Measurements from ENCODE around the gene ACVR1. TPM values are rescaled to one million over a fixed set of nuclear protein-coding genes. Genes with fewer than 3 reads are reported as not detected.
"Not testable (repeated sequence)": the region's sequence is repeated elsewhere in the genome, so short reads cannot be mapped to it uniquely, and the experiment has no call there.

Gene ACVR1
- total RNA-seq, 1 experiment from 2014 or later = 11.4 TPM

DNA sequence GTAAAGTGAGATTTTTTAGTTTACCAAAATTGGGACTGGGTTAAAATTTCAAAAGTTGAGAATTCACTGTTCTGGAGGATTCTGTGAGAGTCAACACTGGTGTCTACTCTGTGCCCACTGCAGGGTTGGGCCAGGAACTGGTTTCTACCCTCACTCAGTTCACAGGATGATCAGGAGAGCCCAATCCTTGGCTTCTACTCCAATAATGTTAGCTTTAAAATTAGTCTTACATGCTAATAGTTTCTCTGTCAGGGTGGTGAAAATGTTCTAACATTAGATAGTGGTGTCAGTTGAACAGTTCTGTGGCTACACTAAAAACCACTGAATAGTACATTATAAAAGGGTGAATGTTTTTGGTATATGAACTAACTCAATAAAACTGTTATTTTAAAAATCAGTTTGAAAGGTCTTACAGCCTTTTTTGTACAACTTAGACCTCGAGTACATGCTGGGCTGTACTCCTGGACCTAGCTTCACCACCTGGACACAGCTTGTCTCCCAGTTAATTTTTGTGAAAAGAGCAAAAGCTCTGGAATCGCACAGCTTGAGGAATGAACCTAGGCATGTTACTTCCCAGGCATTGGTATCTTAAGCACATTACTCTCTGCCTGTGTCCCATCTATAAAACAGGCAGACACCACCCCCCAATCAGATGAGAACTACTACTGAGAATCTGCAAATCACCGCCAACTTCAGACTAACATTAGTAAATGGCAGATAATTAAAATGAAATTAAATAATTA, 44.4 kb downstream of the ACVR1 start:
- no peak for DNase-seq (ENCODE audit: extremely low read depth, low read depth)

DNA sequence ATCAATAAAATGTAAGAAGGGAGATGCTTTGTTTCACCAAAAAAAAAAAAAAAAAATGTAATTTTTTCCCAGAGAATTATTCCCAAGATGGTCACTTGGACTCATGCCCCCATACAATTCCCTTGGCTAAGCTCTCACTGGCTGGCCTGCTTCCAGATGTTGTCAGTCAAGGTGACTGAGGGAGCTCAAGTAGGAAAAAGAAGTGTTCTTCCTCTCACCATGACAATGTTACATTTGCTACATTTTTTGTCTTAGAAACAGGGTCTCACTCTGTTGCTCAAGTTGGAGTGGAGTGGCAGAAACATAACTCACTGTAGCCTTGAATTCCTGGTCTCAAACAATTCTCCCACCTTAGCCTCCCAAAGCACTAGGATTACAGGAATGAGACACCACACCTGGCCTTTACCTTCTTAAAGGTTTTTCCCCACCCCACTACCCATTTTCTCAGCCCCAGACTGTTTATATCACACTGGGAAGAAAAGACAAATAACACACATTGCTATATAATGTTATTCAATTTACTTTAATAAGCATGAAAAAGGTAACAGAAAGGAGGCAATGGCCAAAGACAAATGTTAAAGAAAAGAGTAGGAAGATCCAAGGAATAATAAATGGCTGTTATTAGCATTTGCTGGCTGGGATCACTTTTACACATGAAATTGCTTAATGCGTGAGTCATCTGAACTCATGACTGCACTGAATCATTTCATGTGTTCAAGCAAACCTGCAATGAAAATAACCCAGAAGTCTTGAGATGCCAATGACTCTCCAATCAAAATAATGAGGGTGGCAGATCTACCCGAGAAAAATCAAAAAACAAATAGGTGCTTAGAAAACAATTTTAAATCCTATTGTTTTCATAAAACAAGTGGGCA, 45.2 kb downstream of the ACVR1 start:
- DNase-seq (ENCODE audit: extremely low read depth, low read depth) = peak; percentile 85

DNA sequence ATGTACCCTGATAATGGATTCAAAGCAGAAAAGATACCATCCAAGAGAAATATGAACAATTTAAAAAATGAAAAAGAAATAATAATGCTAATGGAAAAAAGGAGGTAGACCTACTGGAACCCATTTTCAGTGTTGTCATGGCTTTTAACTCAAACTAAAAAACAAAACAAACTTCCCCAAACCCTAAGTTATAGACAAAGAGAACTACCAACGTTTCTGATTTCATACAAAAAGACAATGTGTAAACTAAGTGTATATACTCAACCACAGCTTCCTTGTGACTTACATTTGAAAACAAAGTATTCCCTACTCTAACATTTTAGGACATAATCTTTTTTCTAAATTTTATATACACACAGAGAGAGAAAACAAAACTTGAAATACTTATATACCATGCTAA, 45.9 kb downstream of the ACVR1 start:
- DNase-seq (ENCODE audit: extremely low read depth, low read depth) = no peak

DNA sequence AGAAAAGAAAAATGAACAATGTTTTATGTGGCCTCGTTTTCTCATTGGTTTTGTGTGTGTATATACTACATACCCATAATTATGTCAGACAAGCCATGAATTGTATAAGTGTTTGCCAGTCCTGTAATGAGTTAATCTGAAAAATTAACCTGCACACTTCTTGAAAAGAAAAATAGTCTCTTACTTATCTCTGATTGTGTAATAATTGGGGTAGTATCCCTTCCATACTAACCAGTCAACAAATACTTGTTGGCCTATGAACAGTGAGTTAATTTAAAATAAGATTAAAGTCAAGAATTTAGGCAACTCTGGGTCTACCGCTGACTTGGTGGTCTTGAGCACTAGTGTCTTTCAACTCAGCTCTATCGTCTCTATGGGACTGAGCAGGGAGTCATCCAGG, 48.8 kb downstream of the ACVR1 start:
- no peak for DNase-seq (ENCODE audit: extremely low read depth, low read depth)

DNA sequence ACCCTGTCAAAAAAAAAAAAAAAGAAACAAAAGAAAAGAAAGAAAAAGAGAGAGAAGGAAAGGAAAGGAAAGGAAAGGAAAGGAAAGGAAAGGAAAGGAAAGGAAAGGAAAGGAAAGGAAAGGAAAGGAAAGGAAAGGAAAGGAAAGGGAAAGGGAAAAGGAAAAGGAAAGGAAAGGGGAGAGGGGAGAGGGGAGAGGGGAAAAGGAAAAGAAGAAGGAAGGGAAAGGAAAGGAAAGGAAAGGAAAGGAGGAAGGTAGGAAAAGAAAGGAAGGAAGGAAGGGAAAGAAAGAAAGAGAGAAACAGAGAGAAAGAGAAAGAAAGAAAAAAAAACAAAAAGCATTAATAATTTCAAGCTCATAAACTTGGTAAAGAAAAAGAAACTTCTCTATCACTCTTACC, 49.5 kb downstream of the ACVR1 start:
- DNase-seq (ENCODE audit: extremely low read depth, low read depth) = not testable (repeated sequence)

DNA sequence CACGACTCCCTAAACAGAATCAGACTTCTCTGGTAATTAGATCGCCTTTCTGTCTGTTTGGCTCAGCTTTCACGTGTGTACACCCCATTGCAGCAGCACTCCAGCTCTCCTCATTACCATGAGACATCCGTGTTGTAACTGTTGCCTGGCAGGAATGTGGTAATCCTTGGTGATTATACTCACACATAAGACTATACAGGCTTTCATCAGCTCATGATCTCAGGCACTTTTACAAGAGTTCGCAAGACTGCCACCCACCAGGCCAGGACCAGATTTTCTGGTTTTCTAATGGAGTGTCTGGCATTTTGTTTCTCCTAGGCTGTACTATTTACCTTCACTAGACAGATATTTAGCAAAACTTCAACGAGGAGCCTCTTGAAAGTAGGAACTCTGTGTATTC, 50.2 kb downstream of the ACVR1 start:
- no peak for DNase-seq (ENCODE audit: extremely low read depth, low read depth)

DNA sequence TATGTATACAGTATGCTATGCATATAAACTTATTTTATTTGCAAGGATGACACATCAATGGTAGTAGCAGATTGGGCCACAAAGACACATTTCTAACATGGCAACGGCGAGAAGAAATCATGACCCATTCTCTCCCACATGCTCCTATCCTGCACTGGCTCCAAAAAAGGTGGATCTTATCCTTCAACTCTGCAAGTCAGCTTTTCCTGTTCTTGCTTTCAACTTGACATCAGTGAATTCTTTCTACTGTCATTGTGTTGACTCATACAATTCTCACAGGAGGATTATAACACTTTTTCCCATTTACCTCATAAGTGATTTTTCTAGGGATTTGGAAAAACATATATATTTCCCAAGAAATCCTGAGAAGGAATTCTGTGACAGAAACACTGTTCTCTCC, 53.1 kb downstream of the ACVR1 start:
- no peak for DNase-seq (ENCODE audit: extremely low read depth, low read depth)

DNA sequence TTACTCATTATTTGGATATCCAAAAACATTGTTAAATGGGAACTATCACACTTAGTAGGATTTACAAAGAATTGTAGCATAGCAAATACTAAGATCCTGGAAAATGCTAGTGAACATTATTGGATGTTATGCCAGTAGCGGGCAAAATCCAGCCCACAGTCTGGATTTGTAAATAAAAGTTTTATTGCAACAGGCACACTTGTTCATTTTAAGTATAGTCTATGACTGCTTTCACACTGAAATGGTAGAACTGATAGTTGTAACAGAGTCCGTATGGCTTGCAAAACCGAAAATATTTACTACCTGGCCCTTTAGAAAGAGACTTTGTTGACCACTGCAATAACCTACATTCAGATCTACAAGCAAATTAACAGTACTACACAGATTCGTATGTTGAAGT, 53.6 kb downstream of the ACVR1 start:
- no peak for DNase-seq (ENCODE audit: extremely low read depth, low read depth)

DNA sequence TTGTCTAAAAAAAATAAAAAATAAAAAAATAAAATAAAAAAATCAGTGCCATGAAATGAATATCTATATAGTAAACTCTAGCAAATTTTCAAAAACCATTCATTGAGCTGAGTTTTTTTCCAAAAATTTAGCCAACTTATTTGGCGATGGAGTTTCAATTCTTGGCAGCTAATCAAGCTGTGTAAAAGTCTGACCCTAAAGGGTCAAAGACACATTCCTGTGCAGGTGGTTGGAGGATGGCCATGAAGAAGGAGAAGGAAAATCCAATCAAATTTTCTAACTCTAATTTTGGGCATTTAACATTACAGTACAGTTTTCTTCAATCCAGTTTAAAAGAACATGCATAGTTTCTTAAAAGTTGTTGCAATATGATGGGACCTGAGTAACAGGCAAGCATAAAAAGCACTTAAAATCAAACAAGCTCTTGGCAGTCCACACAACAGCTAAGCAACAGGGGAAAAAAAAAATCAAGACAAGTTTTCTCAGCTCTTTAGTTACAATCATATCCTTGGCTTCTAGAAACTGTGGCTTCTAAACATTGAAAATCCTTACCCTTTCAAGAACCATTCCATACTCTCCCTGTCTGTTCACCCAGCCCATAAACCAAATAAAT, 54.5 kb downstream of the ACVR1 start:
- no peak for DNase-seq (ENCODE audit: extremely low read depth, low read depth)

DNA sequence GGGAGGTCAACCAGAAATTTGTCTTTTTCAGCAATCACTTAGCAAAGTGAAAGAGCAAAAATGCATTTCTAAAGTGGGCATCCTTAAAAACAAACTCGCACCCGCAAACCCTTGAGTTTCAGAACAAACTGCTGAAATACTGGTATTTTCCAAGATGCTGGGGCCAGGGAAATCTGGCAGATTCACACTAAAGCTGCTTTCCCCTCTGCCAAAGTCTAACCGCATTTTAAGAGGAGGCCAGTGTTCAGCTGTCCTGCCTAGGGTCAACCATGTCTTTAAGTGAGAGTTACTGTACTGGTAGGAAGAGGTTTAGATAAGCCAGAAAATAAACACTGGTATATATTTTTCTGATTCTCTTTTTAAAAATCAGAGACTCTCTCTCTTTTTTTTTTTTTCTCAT, 55.9 kb downstream of the ACVR1 start:
- no peak for DNase-seq (ENCODE audit: extremely low read depth, low read depth)

DNA sequence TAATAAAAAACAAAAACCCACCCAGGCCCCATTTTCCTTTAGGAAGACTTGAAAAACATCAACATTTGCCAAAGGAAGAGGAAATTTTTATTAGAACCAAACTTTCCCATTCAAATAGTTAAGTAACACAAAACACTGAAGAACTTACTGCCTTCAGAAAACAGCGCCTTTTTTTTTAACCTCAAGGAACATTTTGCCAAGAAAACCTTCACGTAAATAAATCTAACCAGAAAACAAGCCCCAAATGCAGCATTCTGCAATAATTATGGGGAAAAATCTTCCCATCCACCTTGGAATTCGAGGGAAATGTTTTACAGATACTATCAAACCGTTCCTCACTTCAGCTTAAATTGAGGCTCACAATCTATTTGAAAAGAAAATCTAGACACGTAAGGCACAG, 56.4 kb downstream of the ACVR1 start:
- DNase-seq (ENCODE audit: extremely low read depth, low read depth) = no peak

DNA sequence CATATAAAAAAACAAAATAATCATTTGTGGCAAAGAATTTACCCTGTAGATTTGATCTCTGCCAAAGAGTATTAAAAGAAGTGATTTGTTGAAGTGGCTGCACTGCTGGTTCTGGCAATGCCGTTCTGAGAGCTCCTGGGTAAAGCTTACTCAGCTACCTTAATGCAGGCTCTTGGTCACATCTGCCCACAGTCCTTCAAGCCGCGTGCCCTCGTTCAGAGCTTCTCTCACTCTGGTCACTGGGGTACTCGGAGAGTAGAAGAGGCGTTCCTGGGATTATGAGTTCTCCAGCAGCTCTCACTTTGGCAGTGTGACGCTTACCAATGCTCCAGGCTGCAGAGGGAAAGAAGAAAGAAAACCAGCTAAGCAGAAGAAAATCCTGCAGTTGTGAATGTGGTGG, 57.9 kb downstream of the ACVR1 start:
- DNase-seq (ENCODE audit: extremely low read depth, low read depth) = no peak

DNA sequence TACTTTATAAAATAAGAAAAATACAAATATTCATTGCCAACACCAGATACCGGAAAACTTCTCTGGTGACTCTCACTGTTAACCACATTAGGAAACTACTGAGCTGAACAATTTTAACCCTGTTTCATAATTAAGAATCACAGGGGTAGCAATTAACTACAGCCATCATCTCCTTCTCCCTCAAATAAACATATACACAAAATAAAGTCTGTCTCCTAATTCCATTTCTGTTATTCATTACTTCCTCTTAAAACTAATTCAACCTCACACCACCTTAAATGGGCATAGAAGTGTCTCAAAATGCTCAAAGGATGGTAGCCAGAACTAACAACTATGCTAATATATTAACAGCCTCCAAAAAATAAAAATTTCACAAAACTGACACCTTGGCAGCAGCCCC, 60.7 kb downstream of the ACVR1 start:
- DNase-seq (ENCODE audit: extremely low read depth, low read depth) = no peak

DNA sequence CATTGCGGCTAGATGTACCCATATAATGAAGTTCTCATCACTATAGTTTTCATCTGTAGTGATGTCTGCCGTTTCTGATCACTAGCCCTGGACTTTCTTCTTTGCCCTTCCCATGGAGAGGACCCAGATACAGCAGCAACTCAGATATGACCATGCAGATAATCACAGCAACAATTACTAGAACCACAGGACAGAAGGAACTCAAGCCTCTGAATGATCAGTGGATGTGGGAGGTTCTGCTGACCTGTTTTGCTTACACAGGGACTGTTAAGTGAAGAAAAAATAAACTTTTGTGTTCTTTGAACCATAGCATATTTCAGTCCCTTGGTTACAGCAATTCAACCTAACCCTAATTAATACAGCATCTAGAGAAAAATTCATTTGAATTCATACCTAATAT, 62.7 kb downstream of the ACVR1 start:
- no peak for DNase-seq (ENCODE audit: extremely low read depth, low read depth)

DNA sequence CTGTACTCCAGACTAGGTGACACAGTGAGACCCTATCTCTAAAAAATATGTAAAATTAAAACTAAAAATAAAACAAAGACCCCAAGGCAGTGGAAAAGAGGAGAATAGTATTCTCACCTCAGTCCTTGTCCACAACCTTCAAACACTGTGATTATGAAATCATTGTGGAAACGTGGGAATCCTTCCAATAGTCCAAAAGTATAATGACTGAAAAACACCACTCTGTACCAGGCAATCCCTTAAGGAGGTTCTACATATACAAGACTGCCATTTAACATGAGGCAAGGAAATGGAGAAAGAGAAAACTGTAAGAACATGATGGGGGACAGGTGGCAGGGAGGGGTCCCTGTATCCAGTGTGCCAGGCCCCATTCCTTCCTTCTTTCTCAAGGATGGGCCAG, 66.1 kb downstream of the ACVR1 start:
- DNase-seq (ENCODE audit: extremely low read depth, low read depth) = no peak

DNA sequence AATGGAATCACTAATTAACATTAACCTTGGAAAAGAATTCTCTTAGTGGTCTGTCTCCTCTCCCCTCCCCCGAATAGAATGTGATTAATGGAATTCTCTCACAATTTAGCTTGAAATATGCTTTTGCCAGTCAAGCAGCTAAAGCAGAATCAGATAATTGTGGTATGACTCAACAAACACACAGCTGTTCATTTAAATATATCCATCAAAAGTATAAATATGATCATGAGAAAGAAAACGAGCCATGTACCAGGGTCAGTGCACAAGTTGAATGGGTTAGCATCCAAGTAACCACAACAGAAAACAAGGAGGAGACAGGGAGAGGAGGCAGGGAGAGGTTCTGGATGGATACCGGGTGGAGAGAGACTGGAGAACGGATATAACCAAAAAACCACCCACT, 66.9 kb downstream of the ACVR1 start:
- DNase-seq (ENCODE audit: extremely low read depth, low read depth) = no peak

DNA sequence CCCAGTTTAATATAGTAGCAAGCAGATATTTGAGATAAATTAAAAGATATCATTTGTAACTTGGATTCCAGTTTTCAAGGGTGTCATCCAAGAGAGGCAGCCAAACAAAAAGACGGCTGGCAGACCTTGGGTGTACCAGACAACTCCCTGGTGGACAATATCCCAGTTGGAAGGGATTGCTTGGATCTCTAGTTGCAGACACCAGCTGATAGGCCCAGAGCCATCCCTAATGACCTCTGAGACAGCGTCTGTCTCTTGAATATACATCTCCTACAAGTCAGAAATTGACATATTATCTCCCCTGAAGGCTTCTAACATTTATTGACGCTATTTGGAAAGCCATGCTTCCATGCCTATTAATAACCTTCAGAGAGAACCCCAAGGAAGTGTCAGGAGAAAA, 67.7 kb downstream of the ACVR1 start:
- DNase-seq (ENCODE audit: extremely low read depth, low read depth) = no peak

DNA sequence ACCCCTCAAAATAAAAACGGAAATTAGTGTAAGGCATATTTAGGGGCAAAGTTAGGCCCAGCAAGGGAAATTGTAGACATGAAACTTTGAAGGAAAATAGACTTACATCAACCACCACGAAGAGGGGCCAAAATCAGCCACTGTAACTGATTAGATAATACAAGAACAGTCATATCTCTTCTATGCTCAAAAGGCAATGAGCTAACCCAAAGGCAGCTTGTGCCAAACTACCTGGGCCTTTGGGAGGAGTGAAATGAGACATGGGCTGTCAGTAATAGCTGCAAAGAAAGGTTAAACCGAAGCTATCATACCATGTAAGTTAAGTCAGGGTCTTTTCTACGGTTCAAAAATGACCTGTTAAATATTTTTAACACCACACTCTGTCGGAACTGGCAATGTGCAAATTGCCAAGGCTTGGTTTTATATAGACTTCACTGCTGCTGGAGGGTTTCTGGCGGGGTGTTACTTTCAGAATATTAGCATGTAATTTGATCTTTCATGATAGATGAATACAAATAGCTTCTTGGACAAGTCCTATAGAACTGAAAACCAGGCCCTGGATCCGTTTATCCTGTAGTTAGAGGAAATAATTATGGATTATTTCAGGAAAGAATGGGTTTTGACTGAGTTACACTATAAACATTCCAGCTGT, 69.6 kb downstream of the ACVR1 start:
- no peak for DNase-seq (ENCODE audit: extremely low read depth, low read depth)

DNA sequence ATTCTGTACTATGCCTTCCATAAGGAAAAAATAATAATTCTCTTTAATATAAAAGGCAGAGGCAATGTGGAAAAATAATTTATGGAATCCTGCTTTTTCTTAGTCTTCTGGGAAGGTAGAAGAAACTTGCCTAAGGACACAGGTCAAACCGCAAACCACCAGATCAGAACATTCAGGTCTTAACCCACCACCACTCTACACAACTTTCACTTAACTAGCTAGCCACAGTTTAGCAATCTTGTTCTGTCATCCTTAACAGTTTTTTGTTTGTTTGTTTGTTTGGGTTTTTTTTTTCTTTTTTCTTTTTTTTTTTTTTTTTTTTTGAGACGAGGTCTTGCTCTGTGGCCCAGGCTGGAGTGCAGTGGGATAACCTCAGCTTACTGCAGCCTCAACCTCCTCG, 70.6 kb downstream of the ACVR1 start:
- no peak for DNase-seq (ENCODE audit: extremely low read depth, low read depth)

DNA sequence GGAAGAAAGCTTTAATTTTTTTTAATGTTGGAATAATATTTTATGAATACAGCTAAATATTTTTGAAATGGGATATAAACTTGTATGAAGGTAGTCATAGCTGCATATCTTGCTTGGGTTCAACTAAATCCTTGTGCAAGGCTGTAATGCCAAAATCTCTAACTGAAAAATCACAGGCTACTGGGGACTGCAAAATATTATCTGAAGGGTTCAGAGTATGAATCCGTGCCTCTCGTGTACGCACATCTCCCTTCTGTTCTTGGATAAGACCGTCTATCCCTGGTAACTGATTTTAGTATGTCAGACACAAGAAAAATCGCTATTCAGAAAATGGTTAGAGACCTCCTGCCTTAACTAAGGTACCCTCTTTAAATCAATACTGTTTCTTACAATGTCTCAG, 71.8 kb downstream of the ACVR1 start:
- no peak for DNase-seq (ENCODE audit: extremely low read depth, low read depth)

DNA sequence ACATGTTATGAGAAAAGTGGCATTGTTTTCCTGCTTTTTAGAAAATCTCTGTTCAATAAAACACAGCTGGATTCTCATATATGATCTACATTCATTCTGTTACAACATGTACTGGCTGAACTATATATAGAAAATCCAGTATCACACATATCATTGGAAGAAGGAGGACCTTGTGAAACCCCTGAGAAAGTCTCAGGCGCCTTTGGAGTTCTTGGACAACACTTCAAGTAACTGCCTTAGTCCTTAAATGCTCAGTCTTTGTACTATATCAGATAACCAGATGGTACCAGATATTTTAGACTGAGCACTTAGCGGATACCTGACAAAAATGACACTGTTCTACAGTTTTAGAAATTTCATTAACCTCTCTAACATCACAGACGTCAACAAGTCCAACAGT, 72.2 kb downstream of the ACVR1 start:
- DNase-seq (ENCODE audit: extremely low read depth, low read depth) = no peak
